Measurements from ENCODE around the gene BEST3. TPM values are rescaled to one million over a fixed set of nuclear protein-coding genes. Genes with fewer than 3 reads are reported as not detected.

The BEST3 gene
- total RNA-seq (1 to 10 TPM in 8 of 9 donors, under 1 TPM in 1; 0.53 to 2.6 (median 1.3) TPM), polyA plus RNA-seq (1 to 10 TPM in 1 of 3 donors, under 1 TPM in 2; 0.27 to 3.3 (median 0.64) TPM)
- long read RNA-seq, donor 1 = 0 reads
- long read RNA-seq, donor 2 = 0 reads
- long read RNA-seq, donor 3 = 0 reads
- long read RNA-seq, donor 4 = 0 reads
- long read RNA-seq, donor 5 = 0 reads
- long read RNA-seq, donor 6 = 0 reads
- long read RNA-seq, donor 7 = 0 reads
- long read RNA-seq, donor 8 = 0 reads
- long read RNA-seq, donor 9, partial matches to known transcripts = 0 of 1 reads
- long read RNA-seq, donor 9, other reads (novel, unspliced or antisense) = 0 of 1 reads
- long read RNA-seq, donor 10 = 0 reads

DNA sequence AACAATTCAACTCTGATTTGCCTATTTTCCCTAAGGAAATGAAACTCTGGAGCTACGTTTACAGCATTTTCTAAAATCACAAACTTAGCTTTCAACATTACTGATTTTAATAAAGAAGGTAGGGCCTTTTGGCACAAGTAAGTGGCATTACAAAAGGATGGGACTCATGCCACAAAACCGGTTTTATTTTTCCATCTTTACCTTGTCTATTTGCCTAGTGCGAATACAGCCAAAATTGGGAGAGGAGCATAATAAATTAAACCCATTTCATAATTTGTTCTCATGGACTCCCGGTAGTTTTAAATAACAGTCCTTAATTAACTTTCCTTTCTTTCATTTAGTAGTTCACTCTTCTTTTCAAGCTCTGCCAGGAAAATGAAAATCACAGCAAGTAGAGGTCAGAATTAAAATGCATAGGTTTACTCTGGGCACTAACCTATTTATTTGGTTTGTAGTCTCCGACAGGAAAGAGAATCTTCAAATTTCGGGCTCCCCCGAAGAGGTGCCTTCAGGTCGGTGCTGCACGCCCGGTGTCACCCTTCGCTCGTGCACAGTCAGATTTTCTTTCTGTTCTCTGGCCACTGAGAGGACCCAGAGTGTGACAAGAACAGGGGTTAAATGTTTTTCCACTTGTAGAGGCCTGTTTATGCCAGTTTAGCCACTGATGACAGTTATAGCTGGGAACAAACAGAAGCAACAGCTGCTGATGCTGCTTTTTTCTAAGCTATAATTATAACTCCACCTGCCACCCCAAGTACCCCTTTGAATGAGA is at the start of gene BEST3:
Gene BEST3, minus strand, starts transcription at position 535 of the 772 bp plus-strand sequence. CDS start 1,505 bp downstream, outside the sequence.
- TF ChIP-seq CTCF (IDR thresholded peaks at IDR 0.05) = no peak
- no peak for TF ChIP-seq POLR2A (IDR thresholded peaks at IDR 0.05)
- 80 to 88% (median 87%) methylated on average over 12 of the region's 12 CpGs for WGBS, 4 donors
- DNase-seq = no peak
- H3K27ac ChIP-seq = no peak within 1 kb of the TSS
- H3K27me3 ChIP-seq = no peaks in the 10 kb centered on the region
- no peaks in the 10 kb centered on the region for H3K36me3 ChIP-seq (replicated peaks in 1 of 2)
- no peak within 1 kb of the TSS for H3K4me3 ChIP-seq
- H3K9me3 ChIP-seq (replicated peaks in 1 of 3) = no peaks in the 10 kb centered on the region
- no peaks in the 10 kb centered on the region for H3K4me1 ChIP-seq (replicated peaks in 1 of 2)
- intact Hi-C loops (cut with DNase I) = no loop called here

- TF ChIP-seq CTCF (IDR thresholded peaks at IDR 0.05) (no peak), POLR2A (IDR thresholded peaks at IDR 0.05) (no peak)
- no peaks in the 10 kb centered on the region for H3K36me3 ChIP-seq (replicated peaks in 1 of 2)
- 90 to 98% (median 96%) methylated on average over 4 of the region's 4 CpGs for WGBS, 4 donors
- intact Hi-C loops (cut with DNase I) = no loop called here
- DNase-seq = no peak
- H3K27me3 ChIP-seq = no peaks in the 10 kb centered on the region
- H3K4me3 ChIP-seq = no peak overlapping the region
- H3K9me3 ChIP-seq (replicated peaks in 1 of 3) = no peaks in the 10 kb centered on the region
- no peak overlapping the region for H3K27ac ChIP-seq
- H3K4me1 ChIP-seq (replicated peaks in 1 of 2) = peaks cover 0 to 7% of the 10 kb centered on the region in 2 donors
Observed at GRCh38 chr12:69744109-69744508, 45.0 kb upstream of the BEST3 start.

GRCh38 chr12:69739287-69740191 is 40.4 kb upstream of the BEST3 start:
- Histone ChIP-seq H3K4me3 (peak overlapping the region; percentile 32 to 100 (median 76)), H3K36me3 (replicated peaks in 1 of 2) (no peaks in the 10 kb centered on the region), H3K4me1 (replicated peaks in 1 of 2) (peaks cover 0 to 7% of the 10 kb centered on the region in 2 donors), H3K27me3 (no peaks in the 10 kb centered on the region), H3K27ac (peak overlapping the region in 4 of 5 donors; percentile 59 to 94 (median 83)), H3K9me3 (replicated peaks in 1 of 3) (no peaks in the 10 kb centered on the region)
- intact Hi-C loops (cut with DNase I) = no loop called here
- no peak for TF ChIP-seq CTCF (IDR thresholded peaks at IDR 0.05)
- TF ChIP-seq POLR2A (IDR thresholded peaks at IDR 0.05) = peak in 1 of 2 donors; percentile 64
- WGBS, 4 donors = 0 to 1% (median 1%) methylated on average over 12 to 66 of the region's 66 CpGs
- peak; percentile 45 to 70 (median 55) for DNase-seq

Data from adrenal gland (tissue), 19 donors.